H7 (cell line): Measurements from ENCODE around the gene LYPD4. TPM values are rescaled to one million over a fixed set of nuclear protein-coding genes. Genes with fewer than 3 reads are reported as not detected.

Experiments used
- DNase-seq: peaks from one replicate; pipeline ENCODE4 v3.0.0; 2012
- H3K27me3 ChIP-seq: 2 replicates; pipeline ENCODE4 v1.6.0; 2011; ENCODE audit warnings: mild to moderate bottlenecking, low read length; ENCODE audit not compliant: control insufficient read depth, insufficient read depth
- H3K36me3 ChIP-seq: replicated peaks from 2 replicates; pipeline ENCODE4 v1.5.1; 2011; ENCODE audit warnings: low read length; ENCODE audit not compliant: control insufficient read depth, insufficient read depth
- H3K4me3 ChIP-seq: 2 replicates; pipeline ENCODE4 v1.5.1; 2011; ENCODE audit warnings: low read depth, mild to moderate bottlenecking, control low read depth, low read length, moderate library complexity; ENCODE audit not compliant: insufficient read depth
- total RNA-seq: library from RNA; depleted of rRNA; stranded (reverse); fragments of >200 nt; shearing (Covaris generic); gene quantifications from 2 replicates; pipeline ENCODE4 v1.2.3, GENCODE V29; 2014

Gene LYPD4
- total RNA-seq, 1 experiment from 2014 or later = not detected

- Histone ChIP-seq H3K4me3 (no peak overlapping the region), H3K27me3 (no peaks in the 10 kb centered on the region; the same call in 1 of the 2 replicates), H3K36me3 (no peaks in the 10 kb centered on the region)
- peak; percentile 36 for DNase-seq
Measured at GRCh38 chr19:41848666-41849065, 4.2 kb upstream of the LYPD4 start.

GRCh38 chr19:41847351-41848105 lies 3.0 kb upstream of the LYPD4 start:
- H3K36me3 ChIP-seq = no peaks in the 10 kb centered on the region
- DNase-seq = peak; percentile 48
- H3K27me3 ChIP-seq = no peaks in the 10 kb centered on the region; the same call in 1 of the 2 replicates
- H3K4me3 ChIP-seq = no peak overlapping the region

DNA sequence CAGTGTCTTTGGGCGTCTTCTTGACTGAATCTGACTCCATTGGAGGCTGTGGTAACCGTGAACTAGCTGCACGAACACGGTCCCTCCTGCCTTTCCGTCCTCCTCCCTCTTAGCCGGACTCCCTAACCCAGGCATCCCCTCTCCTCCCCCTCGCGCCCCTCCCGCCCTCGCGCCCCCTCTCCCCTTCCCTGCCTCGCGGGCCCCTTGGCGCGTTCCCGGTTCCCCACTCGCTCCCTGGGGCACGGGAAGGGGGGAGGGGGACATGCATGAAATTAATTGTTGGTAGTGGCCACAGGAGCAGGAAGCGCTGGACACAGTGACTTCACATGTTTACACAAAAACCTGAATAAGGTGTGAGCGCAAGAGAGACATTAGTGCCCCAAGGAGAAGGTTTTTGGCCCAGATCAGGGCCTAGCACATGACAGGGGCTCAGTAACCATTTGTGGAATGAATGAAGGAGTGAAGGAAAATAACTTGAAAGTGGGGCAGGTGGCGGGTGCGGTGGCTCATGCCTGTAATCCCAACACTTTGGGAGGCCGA lies 638 bp upstream of the LYPD4 start:
- no peak overlapping the region for H3K4me3 ChIP-seq
- no peaks in the 10 kb centered on the region for H3K36me3 ChIP-seq
- DNase-seq = no peak
- no peaks in the 10 kb centered on the region for H3K27me3 ChIP-seq

GRCh38 chr19:41845001-41845050 lies 343 bp upstream of the LYPD4 start, which contains the start of gene DMRTC2:
Gene DMRTC2 (plus strand): TSS chr19:41845042. CDS start chr19:41847429, 2,387 bp downstream.
- Histone ChIP-seq H3K36me3 (no peaks in the 10 kb centered on the region), H3K27me3 (no peaks in the 10 kb centered on the region), H3K4me3 (no peak within 1 kb of the TSS)
- no peak for DNase-seq

- H3K27me3 ChIP-seq = no peaks in the 10 kb centered on the region
Measured at GRCh38 chr19:41843371-41843770, 1.1 kb downstream of the LYPD4 start.

DNA sequence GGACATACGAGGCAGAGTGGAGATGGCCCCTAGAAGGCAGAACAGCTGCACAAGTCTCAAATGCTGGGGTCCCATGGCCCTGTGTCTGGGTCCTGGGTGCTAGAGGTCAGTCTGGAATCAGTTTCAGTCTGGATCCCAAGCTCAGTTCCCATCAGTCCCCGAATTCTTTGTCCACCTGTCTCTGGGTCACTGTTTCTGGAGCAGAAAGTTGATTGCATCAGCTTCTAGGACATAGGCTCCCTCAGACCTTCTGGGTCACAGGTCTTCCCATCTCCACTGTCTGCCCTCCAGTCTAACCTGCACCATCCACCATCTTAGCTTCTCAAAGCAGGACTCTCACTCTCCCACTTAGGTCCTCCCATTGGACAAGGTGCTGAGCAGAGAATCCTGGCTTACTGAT lies 5.3 kb downstream of the LYPD4 start:
- DNase-seq = no peak
- H3K36me3 ChIP-seq = no peaks in the 10 kb centered on the region
- H3K4me3 ChIP-seq = no peak overlapping the region
- no peaks in the 10 kb centered on the region for H3K27me3 ChIP-seq

More at GRCh38 chr19:41843371-41843770, 1.1 kb downstream of the LYPD4 start:
- Histone ChIP-seq H3K36me3 (no peaks in the 10 kb centered on the region), H3K4me3 (no peak overlapping the region)
- DNase-seq = peak; percentile 10

GRCh38 chr19:41837981-41838708 lies 6.3 kb downstream of the LYPD4 start:
- Histone ChIP-seq H3K27me3 (no peaks in the 10 kb centered on the region), H3K36me3 (no peaks in the 10 kb centered on the region), H3K4me3 (no peak overlapping the region)

DNA sequence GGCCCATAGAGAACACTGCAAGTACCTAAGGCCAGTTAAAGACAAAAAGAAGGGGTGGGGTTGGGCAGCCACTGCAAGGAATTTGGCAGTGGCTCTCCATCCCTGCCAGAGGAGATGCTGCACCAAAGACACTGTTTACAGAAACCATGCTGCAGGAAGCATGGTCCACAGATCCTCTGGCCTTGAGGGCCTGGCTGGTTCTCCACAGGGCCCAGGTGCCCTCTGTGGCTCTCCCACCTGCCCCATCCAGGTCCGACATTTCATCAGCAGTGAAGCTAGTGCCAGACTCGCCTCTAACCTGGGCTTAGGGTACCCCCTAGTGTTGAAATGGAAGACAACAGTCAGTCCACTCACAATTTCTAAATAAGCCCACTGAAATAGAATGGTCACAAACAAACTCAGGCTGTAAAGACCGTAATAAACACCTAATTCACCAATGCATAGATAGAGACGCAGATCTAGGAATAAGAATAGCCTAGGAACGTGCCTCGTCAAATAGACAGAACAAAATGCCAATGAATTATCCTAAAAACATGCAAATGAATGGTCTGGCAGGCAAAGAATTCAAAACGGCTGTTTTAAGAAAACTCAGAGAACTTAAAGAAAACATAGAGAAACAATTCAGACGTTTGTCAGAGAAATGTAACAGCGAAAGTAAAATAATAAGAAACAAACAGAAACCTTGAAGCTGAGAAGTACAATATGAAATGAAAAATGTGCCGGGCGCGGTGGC lies 23.3 kb downstream of the LYPD4 start:
- H3K36me3 ChIP-seq = no peaks in the 10 kb centered on the region
- H3K4me3 ChIP-seq = no peak overlapping the region
- peak; percentile 91 for DNase-seq
- H3K27me3 ChIP-seq = no peaks in the 10 kb centered on the region

More at GRCh38 chr19:41837981-41838708, 6.3 kb downstream of the LYPD4 start:
- peak; percentile 3 for DNase-seq

- no peaks in the 10 kb centered on the region for H3K36me3 ChIP-seq
- H3K27me3 ChIP-seq = no peaks in the 10 kb centered on the region
- no peak for DNase-seq
- no peak overlapping the region for H3K4me3 ChIP-seq
Measured at GRCh38 chr19:41816761-41817160, 27.7 kb downstream of the LYPD4 start.

DNA sequence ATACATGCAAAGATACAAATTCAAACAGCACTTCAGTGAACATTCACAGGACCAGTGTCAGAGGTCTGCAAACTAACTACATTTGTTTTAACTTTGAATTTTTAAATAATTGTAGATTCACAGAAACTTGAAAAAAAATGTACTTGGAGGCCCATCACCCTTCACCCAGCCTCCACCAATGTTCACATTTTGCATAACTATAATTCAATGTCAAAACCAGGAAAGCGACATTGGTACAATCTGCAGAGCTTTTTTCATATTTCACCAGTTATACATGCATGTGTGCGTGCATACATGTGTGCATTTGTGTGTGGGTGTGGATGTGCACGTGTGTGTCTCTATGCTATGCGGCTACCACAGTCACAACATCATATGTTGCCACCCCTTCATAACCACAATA lies 29.2 kb downstream of the LYPD4 start:
- DNase-seq = no peak
- Histone ChIP-seq H3K4me3 (no peak overlapping the region), H3K27me3 (no peaks in the 10 kb centered on the region), H3K36me3 (no peaks in the 10 kb centered on the region)

DNA sequence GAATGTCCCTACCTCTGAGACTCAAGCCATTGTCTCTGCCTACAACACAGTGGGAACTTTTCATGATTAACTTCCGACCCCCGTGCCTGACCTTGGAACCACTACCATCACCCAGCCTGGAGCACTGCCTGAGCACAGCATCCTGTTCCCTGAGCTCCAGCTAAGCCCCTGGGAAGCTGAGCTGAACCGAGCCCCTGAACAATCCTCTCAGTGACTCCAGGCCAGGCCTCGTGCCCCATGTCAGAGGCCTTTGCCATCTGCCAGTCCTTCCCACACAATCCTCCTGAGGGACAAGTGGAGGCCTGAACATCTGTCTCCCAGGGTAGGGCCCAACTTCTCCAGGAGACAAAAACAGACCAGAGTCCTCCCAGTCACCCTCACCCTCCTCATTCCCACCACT lies 30.6 kb downstream of the LYPD4 start:
- DNase-seq = no peak
- Histone ChIP-seq H3K27me3 (no peaks in the 10 kb centered on the region), H3K36me3 (no peaks in the 10 kb centered on the region), H3K4me3 (no peak overlapping the region)

DNA sequence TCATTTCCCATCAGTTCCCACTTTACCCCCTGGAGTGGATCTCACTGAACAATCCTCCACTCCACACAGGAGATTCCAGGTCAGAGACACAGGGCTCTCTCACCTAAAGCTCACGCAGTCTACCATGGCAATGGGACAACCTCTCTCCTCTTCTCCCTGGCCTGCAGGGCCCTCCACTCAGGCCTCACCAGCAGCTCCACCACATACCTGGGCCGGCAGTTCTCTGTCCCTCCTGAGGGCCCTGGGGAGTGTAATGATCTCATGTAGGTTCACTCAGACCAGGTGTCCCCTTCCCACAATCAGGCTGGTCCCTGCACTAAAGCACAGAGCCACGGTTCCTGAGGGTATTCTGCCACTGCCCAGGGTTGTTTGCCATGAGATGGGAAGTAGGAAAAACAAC lies 32.5 kb downstream of the LYPD4 start:
- no peak for DNase-seq
- no peak overlapping the region for H3K4me3 ChIP-seq
- no peaks in the 10 kb centered on the region for H3K27me3 ChIP-seq
- H3K36me3 ChIP-seq = no peaks in the 10 kb centered on the region

DNA sequence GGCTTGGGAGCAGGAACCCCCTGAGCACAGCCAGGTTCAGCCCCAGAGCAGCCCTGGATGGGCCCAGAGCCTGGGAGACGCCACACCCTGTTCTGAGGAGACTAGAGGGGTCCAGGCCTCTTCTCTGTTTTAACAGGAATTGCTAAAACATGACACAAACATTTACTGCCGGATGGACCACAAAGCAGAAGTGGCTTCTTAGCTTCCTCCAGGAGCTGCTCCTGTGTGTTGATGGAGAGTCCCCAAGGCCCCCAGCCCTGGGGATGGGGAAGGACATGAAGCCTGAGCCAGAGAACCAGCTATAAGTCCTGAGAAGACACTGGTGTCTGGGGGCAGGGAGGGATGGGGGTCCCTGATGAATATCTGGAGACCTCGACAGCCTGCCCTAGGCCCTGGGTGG lies 33.4 kb downstream of the LYPD4 start:
- no peak overlapping the region for H3K4me3 ChIP-seq
- DNase-seq = no peak
- no peaks in the 10 kb centered on the region for H3K27me3 ChIP-seq
- no peaks in the 10 kb centered on the region for H3K36me3 ChIP-seq

GRCh38 chr19:41810301-41810700 lies 34.2 kb downstream of the LYPD4 start:
- no peaks in the 10 kb centered on the region for H3K36me3 ChIP-seq
- H3K4me3 ChIP-seq = no peak overlapping the region
- no peaks in the 10 kb centered on the region for H3K27me3 ChIP-seq
- DNase-seq = no peak
